ENCODE data around the gene LCE3A.

DNA sequence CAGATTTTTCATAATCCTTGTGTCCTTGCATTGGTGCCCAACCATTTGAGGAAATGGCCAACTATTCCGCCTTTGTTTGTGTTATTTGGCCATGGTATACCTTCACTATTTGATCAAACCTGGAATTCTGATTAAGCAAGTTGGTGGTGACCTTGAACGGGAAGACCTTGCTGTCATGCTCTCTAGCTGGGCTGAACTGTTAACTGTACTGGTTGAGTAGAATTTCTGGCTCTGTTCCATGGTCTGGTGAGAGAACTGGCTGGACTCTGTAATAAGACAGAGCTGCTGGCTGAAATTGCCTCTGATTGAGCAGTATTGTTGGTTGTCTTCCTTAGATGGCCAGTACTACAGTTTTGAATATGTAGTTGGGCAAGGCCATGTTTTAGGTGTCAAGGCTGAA lies 25.9 kb downstream of the LCE3A start:
- TF ChIP-seq EZH2 (IDR thresholded peaks at IDR 0.05; ENCODE audit: borderline replicate concordance) (no peak), CTCF (IDR thresholded peaks at IDR 0.05; ENCODE audit: poor library complexity) (no peak), EZH2phosphoT487 (IDR thresholded peaks at IDR 0.05; ENCODE audit: low read depth, severe bottlenecking, unreplicated experiment) (no peak)

All from hepatocyte (in vitro differentiated cells).